GM23338 (cell line): ENCODE measurements around the gene ZIC2. TPM values are rescaled to one million over a fixed set of nuclear protein-coding genes. Genes with fewer than 3 reads are reported as not detected.

ENCODE experiments used
- ATAC-seq: fragments of 200-7000 bp; cut with Tn5 transposase; 3 replicates; pipeline ENCODE4 v1.9.1; 2020
- DNase-seq: peaks from one replicate; pipeline ENCODE4 v3.0.0-alpha.2; 2015; ENCODE audit warnings: low spot score
- H2AFZ ChIP-seq: fragments of 200-600 bp; sonication (generic); 2 replicates; pipeline ENCODE4 v1.8.0; 2016; ENCODE audit warnings: antibody characterized with exemption, mild to moderate bottlenecking, moderate library complexity
- H3F3A ChIP-seq: fragments of 200-600 bp; sonication (generic); replicated peaks from 2 replicates; pipeline ENCODE4 v1.8.0; 2017; ENCODE audit warnings: antibody characterized with exemption, mixed run types, low read depth
- H3K27ac ChIP-seq: fragments of 200-600 bp; sonication (generic); 2 replicates; pipeline ENCODE4 v1.6.1; 2016; ENCODE audit warnings: low read depth
- H3K27me3 ChIP-seq: fragments of 200-600 bp; sonication (generic); 2 replicates; pipeline ENCODE4 v1.8.0; 2016; ENCODE audit warnings: mild to moderate bottlenecking, mixed run types, moderate library complexity; ENCODE audit not compliant: insufficient read depth
- H3K36me3 ChIP-seq: fragments of 200-600 bp; sonication (generic); 2 replicates; pipeline ENCODE4 v1.8.0; 2016; ENCODE audit warnings: mild to moderate bottlenecking; ENCODE audit not compliant: insufficient read depth
- H3K4me1 ChIP-seq: fragments of 200-600 bp; sonication (generic); 2 replicates; pipeline ENCODE4 v1.8.0; 2016; ENCODE audit warnings: mild to moderate bottlenecking, moderate library complexity; ENCODE audit not compliant: insufficient read depth
- H3K4me2 ChIP-seq: fragments of 200-600 bp; sonication (generic); 2 replicates; pipeline ENCODE4 v1.7.1; 2017; ENCODE audit warnings: mixed run types
- H3K4me3 ChIP-seq: fragments of 200-600 bp; sonication (generic); 2 replicates; pipeline ENCODE4 v1.6.1; 2016; ENCODE audit warnings: mixed run types
- H3K79me2 ChIP-seq: fragments of 200-600 bp; sonication (generic); replicated peaks from 2 replicates; pipeline ENCODE4 v1.8.0; 2017; ENCODE audit warnings: mild to moderate bottlenecking; ENCODE audit not compliant: insufficient read depth
- H3K9me2 ChIP-seq: fragments of 200-600 bp; sonication (generic); 2 replicates; pipeline ENCODE4 v1.8.0; 2017; ENCODE audit not compliant: insufficient read depth
- H4K20me1 ChIP-seq: fragments of 200-600 bp; sonication (generic); replicated peaks from 2 replicates; pipeline ENCODE4 v1.8.0; 2017; ENCODE audit warnings: mild to moderate bottlenecking; ENCODE audit not compliant: insufficient read depth
- H3K27ac Mint-ChIP-seq: 2 replicates; pipeline ENCODE4 v1.8.0; 2020; ENCODE audit warnings: inconsistent platforms, mild to moderate bottlenecking, moderate library complexity, mixed read lengths
- H3K27me3 Mint-ChIP-seq: 3 replicates; pipeline ENCODE4 v1.8.0; 2022; ENCODE audit warnings: low read depth, mild to moderate bottlenecking, moderate library complexity, mixed read lengths, inconsistent platforms; ENCODE audit not compliant: insufficient read depth, poor library complexity
- H3K36me3 Mint-ChIP-seq: 3 replicates; pipeline ENCODE4 v1.8.0; 2021; ENCODE audit warnings: low read depth, mild to moderate bottlenecking, inconsistent platforms, moderate library complexity, mixed read lengths
- H3K4me1 Mint-ChIP-seq: 3 replicates; pipeline ENCODE4 v1.8.0; 2020; ENCODE audit warnings: mild to moderate bottlenecking, inconsistent platforms, mixed read lengths
- H3K4me3 Mint-ChIP-seq: 3 replicates; pipeline ENCODE4 v1.8.0; 2021; ENCODE audit warnings: moderate library complexity, mild to moderate bottlenecking, inconsistent platforms, mixed read lengths
- H3K9me3 Mint-ChIP-seq: 3 replicates; pipeline ENCODE4 v1.8.0; 2020; ENCODE audit warnings: moderate library complexity, mild to moderate bottlenecking, inconsistent platforms, mixed read lengths
- EZH2 ChIP-seq: fragments of 200-600 bp; sonication (generic); IDR thresholded peaks from one replicate; pipeline ENCODE4 v1.8.0; 2017; ENCODE audit warnings: antibody characterized with exemption, mild to moderate bottlenecking, low read depth; ENCODE audit not compliant: unreplicated experiment
- NANOG ChIP-seq: IDR thresholded peaks from 2 replicates; pipeline ENCODE4 v1.6.1; 2016; ENCODE audit warnings: antibody characterized with exemption, borderline replicate concordance
- ZNF331 ChIP-seq: fragments of 250-450 bp; sonication (Bioruptor Pico); IDR thresholded peaks from 2 replicates; pipeline ENCODE4 v1.5.0; 2020; ENCODE audit warnings: low read depth, mild to moderate bottlenecking, moderate library complexity
- polyA plus RNA-seq: library from polyadenylated mRNA; unstranded; fragments of >200 nt; fragmentation: Nextera tagmentation; extraction: Ambion mirVana; gene quantifications from 2 replicates; pipeline ENCODE4 v1.2.1, GENCODE V29; 2016
- total RNA-seq: library from RNA; depleted of rRNA; stranded (reverse); fragments of >200 nt; shearing (Covaris generic); gene quantifications from 2 replicates; pipeline ENCODE4 v1.2.3, GENCODE V29; 2014
- TF ChIP-seq, protein P1 (sequence below): IDR thresholded peaks from one replicate; pipeline ENCODE4 v1.6.1; 2018; ENCODE audit warnings: antibody characterized with exemption; ENCODE audit not compliant: unreplicated experiment
- TF ChIP-seq, protein P2 (sequence below): fragments of 250-450 bp; sonication (Bioruptor Pico); IDR thresholded peaks from 2 replicates; pipeline ENCODE4 v1.5.0; 2020; ENCODE audit warnings: mild to moderate bottlenecking, moderate library complexity

Gene ZIC2
- total and polyA plus RNA-seq, 2 experiments from 2014 or later: 63.2 to 87.9 TPM

DNA sequence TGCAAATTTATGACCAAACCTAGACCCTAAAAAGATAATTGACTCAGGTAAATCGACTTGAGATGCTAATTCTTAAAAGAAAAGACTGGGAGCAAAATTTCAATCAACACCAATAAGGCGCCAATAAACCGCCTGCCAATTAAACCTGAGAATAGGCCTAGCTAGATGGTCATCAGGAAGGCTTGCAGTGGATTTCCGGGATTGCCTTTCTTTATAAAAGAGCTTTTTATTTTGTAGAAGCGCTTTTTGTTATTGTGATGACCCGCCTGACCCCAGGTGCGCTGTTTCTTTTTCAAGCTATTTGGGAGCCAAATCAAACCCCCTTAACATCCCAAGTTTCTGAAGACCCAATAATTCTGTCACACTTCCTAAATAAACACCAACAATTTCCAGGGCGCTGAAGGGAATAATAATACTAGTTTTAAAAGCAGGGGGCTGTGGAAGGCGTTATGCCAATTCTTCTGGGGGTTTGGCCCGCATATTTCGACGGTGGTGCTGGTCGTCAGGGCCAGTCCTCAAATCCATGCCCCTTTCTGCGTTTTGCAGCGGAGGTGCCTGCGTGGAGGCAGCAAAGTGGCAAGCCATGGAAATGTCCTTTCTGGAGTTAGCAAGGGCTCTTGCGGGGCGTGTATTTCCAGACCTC lies 7.2 kb upstream of the ZIC2 start:
- H3K4me1 Mint-ChIP-seq: peaks cover 64% of the 10 kb centered on the region
- Histone ChIP-seq H3F3A (peaks cover 20% of the 10 kb centered on the region; the same call in 1 of the 2 replicates), H3K27ac (peak overlapping the region; percentile 80), H2AFZ (no peak overlapping the region), H3K27me3 (peaks cover 56% of the 10 kb centered on the region), H3K79me2 (peaks cover 8% of the 10 kb centered on the region), H3K4me2 (peak overlapping the region; percentile 98), H3K4me3 (peak overlapping the region; percentile 63), H3K9me2 (no peaks in the 10 kb centered on the region), H4K20me1 (no peaks in the 10 kb centered on the region), H3K4me1 (peaks cover 56% of the 10 kb centered on the region), H3K36me3 (no peaks in the 10 kb centered on the region)
- peaks cover 7% of the 10 kb centered on the region for H3K36me3 Mint-ChIP-seq
- ATAC-seq (peak; percentile 1; the same call in 2 of the 3 replicates), DNase-seq (peak; percentile 87)
- peak overlapping the region; percentile 93 for H3K27ac Mint-ChIP-seq
- peak overlapping the region; percentile 80 for H3K4me3 Mint-ChIP-seq
- TF ChIP-seq, protein P1, sequence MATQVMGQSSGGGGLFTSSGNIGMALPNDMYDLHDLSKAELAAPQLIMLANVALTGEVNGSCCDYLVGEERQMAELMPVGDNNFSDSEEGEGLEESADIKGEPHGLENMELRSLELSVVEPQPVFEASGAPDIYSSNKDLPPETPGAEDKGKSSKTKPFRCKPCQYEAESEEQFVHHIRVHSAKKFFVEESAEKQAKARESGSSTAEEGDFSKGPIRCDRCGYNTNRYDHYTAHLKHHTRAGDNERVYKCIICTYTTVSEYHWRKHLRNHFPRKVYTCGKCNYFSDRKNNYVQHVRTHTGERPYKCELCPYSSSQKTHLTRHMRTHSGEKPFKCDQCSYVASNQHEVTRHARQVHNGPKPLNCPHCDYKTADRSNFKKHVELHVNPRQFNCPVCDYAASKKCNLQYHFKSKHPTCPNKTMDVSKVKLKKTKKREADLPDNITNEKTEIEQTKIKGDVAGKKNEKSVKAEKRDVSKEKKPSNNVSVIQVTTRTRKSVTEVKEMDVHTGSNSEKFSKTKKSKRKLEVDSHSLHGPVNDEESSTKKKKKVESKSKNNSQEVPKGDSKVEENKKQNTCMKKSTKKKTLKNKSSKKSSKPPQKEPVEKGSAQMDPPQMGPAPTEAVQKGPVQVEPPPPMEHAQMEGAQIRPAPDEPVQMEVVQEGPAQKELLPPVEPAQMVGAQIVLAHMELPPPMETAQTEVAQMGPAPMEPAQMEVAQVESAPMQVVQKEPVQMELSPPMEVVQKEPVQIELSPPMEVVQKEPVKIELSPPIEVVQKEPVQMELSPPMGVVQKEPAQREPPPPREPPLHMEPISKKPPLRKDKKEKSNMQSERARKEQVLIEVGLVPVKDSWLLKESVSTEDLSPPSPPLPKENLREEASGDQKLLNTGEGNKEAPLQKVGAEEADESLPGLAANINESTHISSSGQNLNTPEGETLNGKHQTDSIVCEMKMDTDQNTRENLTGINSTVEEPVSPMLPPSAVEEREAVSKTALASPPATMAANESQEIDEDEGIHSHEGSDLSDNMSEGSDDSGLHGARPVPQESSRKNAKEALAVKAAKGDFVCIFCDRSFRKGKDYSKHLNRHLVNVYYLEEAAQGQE: no peak
- TF ChIP-seq ZNF331 (CRISPR knock-in tag) (no peak), NANOG (peak; percentile 91), EZH2 (peak; percentile 36)
- TF ChIP-seq, protein P2, sequence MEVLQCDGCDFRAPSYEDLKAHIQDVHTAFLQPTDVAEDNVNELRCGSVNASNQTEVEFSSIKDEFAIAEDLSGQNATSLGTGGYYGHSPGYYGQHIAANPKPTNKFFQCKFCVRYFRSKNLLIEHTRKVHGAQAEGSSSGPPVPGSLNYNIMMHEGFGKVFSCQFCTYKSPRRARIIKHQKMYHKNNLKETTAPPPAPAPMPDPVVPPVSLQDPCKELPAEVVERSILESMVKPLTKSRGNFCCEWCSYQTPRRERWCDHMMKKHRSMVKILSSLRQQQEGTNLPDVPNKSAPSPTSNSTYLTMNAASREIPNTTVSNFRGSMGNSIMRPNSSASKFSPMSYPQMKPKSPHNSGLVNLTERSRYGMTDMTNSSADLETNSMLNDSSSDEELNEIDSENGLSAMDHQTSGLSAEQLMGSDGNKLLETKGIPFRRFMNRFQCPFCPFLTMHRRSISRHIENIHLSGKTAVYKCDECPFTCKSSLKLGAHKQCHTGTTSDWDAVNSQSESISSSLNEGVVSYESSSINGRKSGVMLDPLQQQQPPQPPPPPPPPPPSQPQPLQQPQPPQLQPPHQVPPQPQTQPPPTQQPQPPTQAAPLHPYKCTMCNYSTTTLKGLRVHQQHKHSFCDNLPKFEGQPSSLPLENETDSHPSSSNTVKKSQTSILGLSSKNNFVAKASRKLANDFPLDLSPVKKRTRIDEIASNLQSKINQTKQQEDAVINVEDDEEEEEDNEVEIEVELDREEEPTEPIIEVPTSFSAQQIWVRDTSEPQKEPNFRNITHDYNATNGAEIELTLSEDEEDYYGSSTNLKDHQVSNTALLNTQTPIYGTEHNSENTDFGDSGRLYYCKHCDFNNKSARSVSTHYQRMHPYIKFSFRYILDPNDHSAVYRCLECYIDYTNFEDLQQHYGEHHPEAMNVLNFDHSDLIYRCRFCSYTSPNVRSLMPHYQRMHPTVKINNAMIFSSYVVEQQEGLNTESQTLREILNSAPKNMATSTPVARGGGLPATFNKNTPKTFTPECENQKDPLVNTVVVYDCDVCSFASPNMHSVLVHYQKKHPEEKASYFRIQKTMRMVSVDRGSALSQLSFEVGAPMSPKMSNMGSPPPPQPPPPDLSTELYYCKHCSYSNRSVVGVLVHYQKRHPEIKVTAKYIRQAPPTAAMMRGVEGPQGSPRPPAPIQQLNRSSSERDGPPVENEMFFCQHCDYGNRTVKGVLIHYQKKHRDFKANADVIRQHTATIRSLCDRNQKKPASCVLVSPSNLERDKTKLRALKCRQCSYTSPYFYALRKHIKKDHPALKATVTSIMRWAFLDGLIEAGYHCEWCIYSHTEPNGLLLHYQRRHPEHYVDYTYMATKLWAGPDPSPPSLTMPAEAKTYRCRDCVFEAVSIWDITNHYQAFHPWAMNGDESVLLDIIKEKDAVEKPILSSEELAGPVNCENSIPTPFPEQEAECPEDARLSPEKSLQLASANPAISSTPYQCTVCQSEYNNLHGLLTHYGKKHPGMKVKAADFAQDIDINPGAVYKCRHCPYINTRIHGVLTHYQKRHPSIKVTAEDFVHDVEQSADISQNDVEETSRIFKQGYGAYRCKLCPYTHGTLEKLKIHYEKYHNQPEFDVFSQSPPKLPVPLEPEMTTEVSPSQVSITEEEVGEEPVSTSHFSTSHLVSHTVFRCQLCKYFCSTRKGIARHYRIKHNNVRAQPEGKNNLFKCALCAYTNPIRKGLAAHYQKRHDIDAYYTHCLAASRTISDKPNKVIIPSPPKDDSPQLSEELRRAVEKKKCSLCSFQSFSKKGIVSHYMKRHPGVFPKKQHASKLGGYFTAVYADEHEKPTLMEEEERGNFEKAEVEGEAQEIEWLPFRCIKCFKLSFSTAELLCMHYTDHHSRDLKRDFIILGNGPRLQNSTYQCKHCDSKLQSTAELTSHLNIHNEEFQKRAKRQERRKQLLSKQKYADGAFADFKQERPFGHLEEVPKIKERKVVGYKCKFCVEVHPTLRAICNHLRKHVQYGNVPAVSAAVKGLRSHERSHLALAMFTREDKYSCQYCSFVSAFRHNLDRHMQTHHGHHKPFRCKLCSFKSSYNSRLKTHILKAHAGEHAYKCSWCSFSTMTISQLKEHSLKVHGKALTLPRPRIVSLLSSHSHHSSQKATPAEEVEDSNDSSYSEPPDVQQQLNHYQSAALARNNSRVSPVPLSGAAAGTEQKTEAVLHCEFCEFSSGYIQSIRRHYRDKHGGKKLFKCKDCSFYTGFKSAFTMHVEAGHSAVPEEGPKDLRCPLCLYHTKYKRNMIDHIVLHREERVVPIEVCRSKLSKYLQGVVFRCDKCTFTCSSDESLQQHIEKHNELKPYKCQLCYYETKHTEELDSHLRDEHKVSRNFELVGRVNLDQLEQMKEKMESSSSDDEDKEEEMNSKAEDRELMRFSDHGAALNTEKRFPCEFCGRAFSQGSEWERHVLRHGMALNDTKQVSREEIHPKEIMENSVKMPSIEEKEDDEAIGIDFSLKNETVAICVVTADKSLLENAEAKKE (CRISPR knock-in tag): no peak
- no peaks in the 10 kb centered on the region for H3K9me3 Mint-ChIP-seq
- peaks cover 59% of the 10 kb centered on the region for H3K27me3 Mint-ChIP-seq
